Ovary (tissue), 3 donors: ENCODE measurements around the gene UAP1.

ENCODE experiments used
- EP300 ChIP-seq: sonication (generic); formaldehyde crosslinking; IDR thresholded peaks from one replicate; pipeline ENCODE4 v1.6.1; 2017; ENCODE audit warnings: antibody characterized with exemption
- POLR2A ChIP-seq: fragments of 450-650 bp; IDR thresholded peaks from one replicate; pipeline ENCODE4 v1.6.1; 2017; ENCODE audit warnings: antibody characterized with exemption, mild to moderate bottlenecking, moderate library complexity
- TF ChIP-seq, protein P1 (sequence below), 3 donors: fragments of 450-650 bp in 2 of 3; fragments of 200-600 bp in 1 of 3; IDR thresholded peaks; one replicate each; pipeline versions ENCODE4 v1.5.1 to v1.8.0; 2016 to 2022; ENCODE audit warnings: antibody characterized with exemption in 3 of 3, mild to moderate bottlenecking in 1 of 3
- donor health status: DM: no; HTN: no; CAD: no.

DNA sequence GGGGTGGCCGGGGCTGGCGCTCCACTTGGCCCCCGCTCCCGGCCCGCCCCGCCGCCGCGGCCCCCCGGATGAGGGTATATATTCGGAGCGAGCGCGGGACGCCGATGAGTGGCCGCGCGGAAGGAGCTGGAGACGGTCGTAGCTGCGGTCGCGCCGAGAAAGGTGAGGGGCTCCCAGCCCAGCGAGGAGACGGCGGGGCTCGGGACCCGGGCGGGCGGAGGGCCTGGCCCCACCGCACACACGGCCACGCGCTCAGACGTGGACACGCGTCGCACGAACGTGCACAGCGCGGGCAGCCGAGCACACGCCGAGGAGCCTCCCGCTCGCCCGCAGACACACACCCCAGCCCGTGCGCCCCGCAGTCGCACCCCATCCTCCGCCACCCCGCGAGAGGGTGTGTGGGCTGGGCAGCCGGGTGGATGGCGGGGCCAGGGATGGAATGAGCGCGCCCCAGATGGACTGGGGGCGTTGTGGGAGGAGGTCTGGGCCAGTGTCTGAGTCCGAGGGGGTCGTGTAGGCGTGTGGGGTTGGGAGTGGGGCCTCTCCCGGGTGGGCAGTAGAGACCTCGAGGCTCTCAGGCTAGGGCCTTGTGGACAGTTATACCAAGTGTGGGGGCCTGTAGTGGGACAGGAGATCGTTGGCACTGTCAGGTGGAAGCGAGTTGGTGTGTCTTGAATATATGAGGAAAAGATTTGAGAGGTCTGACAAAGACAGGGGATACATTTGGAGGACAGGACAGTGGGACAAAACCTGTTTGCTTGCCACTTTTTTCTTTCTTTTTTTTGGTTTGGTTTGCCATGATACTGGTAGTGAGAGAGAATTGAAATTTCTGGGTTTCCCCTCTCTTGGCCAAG, at the start of gene UAP1:
- TF ChIP-seq POLR2A (peak; percentile 77), EP300 (no peak)
- TF ChIP-seq, protein P1, sequence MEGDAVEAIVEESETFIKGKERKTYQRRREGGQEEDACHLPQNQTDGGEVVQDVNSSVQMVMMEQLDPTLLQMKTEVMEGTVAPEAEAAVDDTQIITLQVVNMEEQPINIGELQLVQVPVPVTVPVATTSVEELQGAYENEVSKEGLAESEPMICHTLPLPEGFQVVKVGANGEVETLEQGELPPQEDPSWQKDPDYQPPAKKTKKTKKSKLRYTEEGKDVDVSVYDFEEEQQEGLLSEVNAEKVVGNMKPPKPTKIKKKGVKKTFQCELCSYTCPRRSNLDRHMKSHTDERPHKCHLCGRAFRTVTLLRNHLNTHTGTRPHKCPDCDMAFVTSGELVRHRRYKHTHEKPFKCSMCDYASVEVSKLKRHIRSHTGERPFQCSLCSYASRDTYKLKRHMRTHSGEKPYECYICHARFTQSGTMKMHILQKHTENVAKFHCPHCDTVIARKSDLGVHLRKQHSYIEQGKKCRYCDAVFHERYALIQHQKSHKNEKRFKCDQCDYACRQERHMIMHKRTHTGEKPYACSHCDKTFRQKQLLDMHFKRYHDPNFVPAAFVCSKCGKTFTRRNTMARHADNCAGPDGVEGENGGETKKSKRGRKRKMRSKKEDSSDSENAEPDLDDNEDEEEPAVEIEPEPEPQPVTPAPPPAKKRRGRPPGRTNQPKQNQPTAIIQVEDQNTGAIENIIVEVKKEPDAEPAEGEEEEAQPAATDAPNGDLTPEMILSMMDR (IDR thresholded peaks at IDR 0.05), result peak in 1 of 3 donors; percentile 20
